PC-9 (cell line): ENCODE data around the gene PRKG2.

Source experiments
- CTCF ChIP-seq: fragments of 200-600 bp; sonication (generic); conservative IDR thresholded peaks from 2 replicates; pipeline ENCODE4 v1.6.1; 2017; ENCODE audit warnings: mixed run types, antibody characterized with exemption, mild to moderate bottlenecking, moderate library complexity
- EZH2 ChIP-seq: fragments of 200-600 bp; sonication (generic); IDR thresholded peaks from 2 replicates; pipeline ENCODE4 v1.8.0; 2017; ENCODE audit warnings: antibody characterized with exemption, low read depth

- TF ChIP-seq EZH2 (no peak), CTCF (no peak)
These were observed 119.6 kb downstream of the PRKG2 start for GRCh38 chr4:81095389-81095788.
